ENCODE data around the gene MVK.

DNA sequence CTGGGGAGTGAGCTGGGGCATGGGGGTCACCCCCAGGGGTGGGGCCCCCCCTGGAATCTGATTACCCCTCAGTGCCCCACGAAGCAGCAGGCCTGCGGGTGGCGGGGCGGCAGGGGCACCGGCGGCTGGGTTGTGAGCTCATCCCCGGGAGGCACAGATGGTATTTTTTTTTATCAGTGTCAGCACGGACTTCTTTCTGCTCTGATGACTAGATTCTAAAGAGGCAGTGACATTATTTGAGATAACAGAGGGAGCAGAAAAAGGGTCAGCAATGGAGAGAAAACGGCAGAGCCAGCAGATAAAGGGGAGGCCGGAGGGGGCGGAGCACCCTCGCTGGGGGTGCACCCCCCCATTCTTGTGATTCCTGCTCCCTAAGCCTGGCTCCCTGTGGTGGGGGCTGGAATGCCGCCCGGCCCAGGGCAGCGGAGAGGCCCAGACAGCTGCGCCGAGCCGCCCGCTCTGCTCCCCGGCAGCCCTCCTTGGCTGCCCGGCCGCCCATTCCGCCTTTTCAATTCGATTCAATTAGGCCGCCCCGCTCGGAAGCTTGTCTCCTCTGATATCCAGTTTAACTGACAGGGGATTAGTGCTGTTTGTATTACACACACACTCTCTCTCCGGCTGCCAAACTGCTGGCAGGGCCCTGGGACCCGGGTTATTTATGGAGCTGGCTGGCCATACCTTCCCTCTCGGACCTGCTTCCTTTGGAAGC lies 32.9 kb downstream of the MVK start:
- TF ChIP-seq, protein P1, sequence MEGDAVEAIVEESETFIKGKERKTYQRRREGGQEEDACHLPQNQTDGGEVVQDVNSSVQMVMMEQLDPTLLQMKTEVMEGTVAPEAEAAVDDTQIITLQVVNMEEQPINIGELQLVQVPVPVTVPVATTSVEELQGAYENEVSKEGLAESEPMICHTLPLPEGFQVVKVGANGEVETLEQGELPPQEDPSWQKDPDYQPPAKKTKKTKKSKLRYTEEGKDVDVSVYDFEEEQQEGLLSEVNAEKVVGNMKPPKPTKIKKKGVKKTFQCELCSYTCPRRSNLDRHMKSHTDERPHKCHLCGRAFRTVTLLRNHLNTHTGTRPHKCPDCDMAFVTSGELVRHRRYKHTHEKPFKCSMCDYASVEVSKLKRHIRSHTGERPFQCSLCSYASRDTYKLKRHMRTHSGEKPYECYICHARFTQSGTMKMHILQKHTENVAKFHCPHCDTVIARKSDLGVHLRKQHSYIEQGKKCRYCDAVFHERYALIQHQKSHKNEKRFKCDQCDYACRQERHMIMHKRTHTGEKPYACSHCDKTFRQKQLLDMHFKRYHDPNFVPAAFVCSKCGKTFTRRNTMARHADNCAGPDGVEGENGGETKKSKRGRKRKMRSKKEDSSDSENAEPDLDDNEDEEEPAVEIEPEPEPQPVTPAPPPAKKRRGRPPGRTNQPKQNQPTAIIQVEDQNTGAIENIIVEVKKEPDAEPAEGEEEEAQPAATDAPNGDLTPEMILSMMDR (IDR thresholded peaks at IDR 0.05; ENCODE audit: low read depth, low read length, missing input control), result no peak
- TF ChIP-seq, protein P2, sequence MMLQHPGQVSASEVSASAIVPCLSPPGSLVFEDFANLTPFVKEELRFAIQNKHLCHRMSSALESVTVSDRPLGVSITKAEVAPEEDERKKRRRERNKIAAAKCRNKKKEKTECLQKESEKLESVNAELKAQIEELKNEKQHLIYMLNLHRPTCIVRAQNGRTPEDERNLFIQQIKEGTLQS (IDR thresholded peaks at IDR 0.05), result no peak
- no peak for TF ChIP-seq JUND (IDR thresholded peaks at IDR 0.05)
- TF ChIP-seq, protein P3, sequence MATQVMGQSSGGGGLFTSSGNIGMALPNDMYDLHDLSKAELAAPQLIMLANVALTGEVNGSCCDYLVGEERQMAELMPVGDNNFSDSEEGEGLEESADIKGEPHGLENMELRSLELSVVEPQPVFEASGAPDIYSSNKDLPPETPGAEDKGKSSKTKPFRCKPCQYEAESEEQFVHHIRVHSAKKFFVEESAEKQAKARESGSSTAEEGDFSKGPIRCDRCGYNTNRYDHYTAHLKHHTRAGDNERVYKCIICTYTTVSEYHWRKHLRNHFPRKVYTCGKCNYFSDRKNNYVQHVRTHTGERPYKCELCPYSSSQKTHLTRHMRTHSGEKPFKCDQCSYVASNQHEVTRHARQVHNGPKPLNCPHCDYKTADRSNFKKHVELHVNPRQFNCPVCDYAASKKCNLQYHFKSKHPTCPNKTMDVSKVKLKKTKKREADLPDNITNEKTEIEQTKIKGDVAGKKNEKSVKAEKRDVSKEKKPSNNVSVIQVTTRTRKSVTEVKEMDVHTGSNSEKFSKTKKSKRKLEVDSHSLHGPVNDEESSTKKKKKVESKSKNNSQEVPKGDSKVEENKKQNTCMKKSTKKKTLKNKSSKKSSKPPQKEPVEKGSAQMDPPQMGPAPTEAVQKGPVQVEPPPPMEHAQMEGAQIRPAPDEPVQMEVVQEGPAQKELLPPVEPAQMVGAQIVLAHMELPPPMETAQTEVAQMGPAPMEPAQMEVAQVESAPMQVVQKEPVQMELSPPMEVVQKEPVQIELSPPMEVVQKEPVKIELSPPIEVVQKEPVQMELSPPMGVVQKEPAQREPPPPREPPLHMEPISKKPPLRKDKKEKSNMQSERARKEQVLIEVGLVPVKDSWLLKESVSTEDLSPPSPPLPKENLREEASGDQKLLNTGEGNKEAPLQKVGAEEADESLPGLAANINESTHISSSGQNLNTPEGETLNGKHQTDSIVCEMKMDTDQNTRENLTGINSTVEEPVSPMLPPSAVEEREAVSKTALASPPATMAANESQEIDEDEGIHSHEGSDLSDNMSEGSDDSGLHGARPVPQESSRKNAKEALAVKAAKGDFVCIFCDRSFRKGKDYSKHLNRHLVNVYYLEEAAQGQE (IDR thresholded peaks at IDR 0.05), result no peak
- no peak for TF ChIP-seq HNF4A (conservative IDR thresholded peaks at IDR 0.05)

All from liver (tissue), 3 donors.